SK-N-SH (cell line): ENCODE data around the gene UBE3B. TPM values are rescaled to one million over a fixed set of nuclear protein-coding genes. Genes with fewer than 3 reads are reported as not detected.
A peak's percentile ranks its signal among the peaks of the same experiment; 100 is the strongest.

Source experiments
- CTCF ChIA-PET: fragments of 300-600, 350-600 bp; formaldehyde crosslinking; extraction: SDS; loops from one replicate; lab custom pipeline; 2021; lab: Yijun Ruan, JAX
- POLR2A ChIA-PET: fragments of 350-600 bp; sonication (Branson Sonifier 250); formaldehyde crosslinking; extraction: SDS; loops from one replicate; lab custom pipeline; 2020; ENCODE audit warnings: antibody characterized with exemption, inconsistent platforms; lab: Yijun Ruan, JAX
- DNase-seq: peaks from one replicate; pipeline ENCODE4 v3.0.0; 2012
- H2AFZ ChIP-seq: fragments of 200-600 bp; sonication (generic); 2 replicates; pipeline ENCODE4 v1.8.1; 2016; ENCODE audit warnings: antibody characterized with exemption, mild to moderate bottlenecking, low read depth
- H3F3A ChIP-seq: fragments of 200-600 bp; sonication (generic); replicated peaks from 2 replicates; pipeline ENCODE3; 2016; ENCODE audit warnings: antibody characterized with exemption, mild to moderate bottlenecking; ENCODE audit not compliant: insufficient read depth
- H3K27ac ChIP-seq, 2 experiments: fragments of 200-500 bp in 1 of 2; fragments of 200-600 bp in 1 of 2; sonication (Bioruptor generic) in 1 of 2; sonication (generic), shearing (Covaris generic) in 1 of 2; 2 replicates each; pipeline versions ENCODE4 v1.5.1 to v1.6.1; 2014 to 2016; ENCODE audit warnings: low read depth in 2 of 2, inconsistent platforms in 1 of 2, low read length in 1 of 2, mild to moderate bottlenecking in 1 of 2, mixed read lengths in 1 of 2
- H3K27me3 ChIP-seq: fragments of 200-600 bp; sonication (generic), shearing (Covaris generic); 2 replicates; pipeline ENCODE4 v1.6.1; 2016; ENCODE audit warnings: mixed run types; ENCODE audit not compliant: insufficient read depth
- H3K36me3 ChIP-seq, 2 experiments: fragments of 200-500 bp in 1 of 2; fragments of 200-600 bp in 1 of 2; sonication (Bioruptor generic) in 1 of 2; sonication (generic) in 1 of 2; replicated peaks in 1 of 2; 2 replicates each; pipeline versions ENCODE3 to v1.5.1; 2014 to 2016; ENCODE audit warnings: low read length in 1 of 2, mild to moderate bottlenecking in 1 of 2; ENCODE audit not compliant: insufficient read depth in 2 of 2, control insufficient read depth in 1 of 2
- H3K4me1 ChIP-seq, 2 experiments: fragments of 200-500 bp in 1 of 2; fragments of 200-600 bp in 1 of 2; sonication (Bioruptor generic) in 1 of 2; sonication (generic), shearing (Covaris generic) in 1 of 2; 2 replicates each; pipeline versions ENCODE4 v1.5.1 to v1.6.1; 2014 to 2016; ENCODE audit warnings: low read depth in 1 of 2, low read length in 1 of 2, mixed run types in 1 of 2; ENCODE audit not compliant: insufficient read depth in 2 of 2, control insufficient read depth in 1 of 2
- H3K4me2 ChIP-seq: fragments of 200-600 bp; sonication (generic), shearing (Covaris generic); 2 replicates; pipeline ENCODE4 v1.6.1; 2017; ENCODE audit warnings: mixed run types
- H3K4me3 ChIP-seq, 2 experiments: fragments of 200-500 bp in 1 of 2; fragments of 200-600 bp in 1 of 2; sonication (Bioruptor generic) in 1 of 2; sonication (generic), shearing (Covaris generic) in 1 of 2; 2 replicates each; pipeline versions ENCODE4 v1.5.1 to v1.8.1; 2014 to 2016; ENCODE audit warnings: low read depth in 2 of 2, inconsistent platforms in 1 of 2, low read length in 1 of 2, mild to moderate bottlenecking in 1 of 2, mixed read lengths in 1 of 2, moderate library complexity in 1 of 2
- H3K79me2 ChIP-seq: fragments of 200-600 bp; sonication (generic); 2 replicates; pipeline ENCODE4 v1.8.1; 2017; ENCODE audit warnings: mild to moderate bottlenecking; ENCODE audit not compliant: insufficient read depth
- H3K9ac ChIP-seq: fragments of 200-600 bp; sonication (generic); 2 replicates; pipeline ENCODE4 v1.6.1; 2017; ENCODE audit warnings: mixed run types
- H3K9me2 ChIP-seq: fragments of 200-600 bp; sonication (generic); 2 replicates; pipeline ENCODE4 v1.6.1; 2017; ENCODE audit warnings: mixed run types
- H3K9me3 ChIP-seq: fragments of 200-600 bp; sonication (generic); 2 replicates; pipeline ENCODE4 v1.6.1; 2017; ENCODE audit warnings: mixed run types, mild to moderate bottlenecking, moderate library complexity
- H4K20me1 ChIP-seq: fragments of 200-600 bp; sonication (generic); 2 replicates; pipeline ENCODE4 v1.6.1; 2017; ENCODE audit warnings: mild to moderate bottlenecking, mixed run types; ENCODE audit not compliant: insufficient read depth
- CHD2 ChIP-seq: fragments of 150-350 bp; IDR thresholded peaks from 2 replicates; pipeline ENCODE4 v1.6.1; 2018; ENCODE audit warnings: low read length; ENCODE audit not compliant: partially characterized antibody
- CTCF ChIP-seq: fragments of 200-600 bp; sonication (generic); IDR thresholded peaks from 2 replicates; pipeline ENCODE4 v1.6.1; 2017; ENCODE audit warnings: antibody characterized with exemption, mild to moderate bottlenecking, moderate library complexity
- ELF1 ChIP-seq: IDR thresholded peaks from 2 replicates; pipeline ENCODE4 v1.4.0; 2012
- EP300 ChIP-seq, 2 experiments: IDR thresholded peaks; 2 replicates each; pipeline versions ENCODE4 v1.4.0 to v1.6.1; 2012; ENCODE audit warnings: borderline replicate concordance in 1 of 2, low read depth in 1 of 2, low read length in 1 of 2
- GABPA ChIP-seq: IDR thresholded peaks from 2 replicates; pipeline ENCODE4 v1.4.0; 2012; ENCODE audit warnings: low read depth, mild to moderate bottlenecking
- GATA2 ChIP-seq: sonication (generic); formaldehyde crosslinking; IDR thresholded peaks from 2 replicates; pipeline ENCODE4 v1.5.0; 2020; ENCODE audit warnings: mild to moderate bottlenecking, missing genetic modification reagents
- JUND ChIP-seq: IDR thresholded peaks from 2 replicates; pipeline ENCODE4 v1.4.0; 2012
- NFIC ChIP-seq: IDR thresholded peaks from 2 replicates; pipeline ENCODE4 v1.4.0; 2012; ENCODE audit warnings: borderline replicate concordance
- PBX3 ChIP-seq: IDR thresholded peaks from 2 replicates; pipeline ENCODE4; 2012
- RAD21 ChIP-seq: IDR thresholded peaks from 2 replicates; pipeline ENCODE4 v1.6.1; 2012; ENCODE audit warnings: mild to moderate bottlenecking, low read length
- REST ChIP-seq: IDR thresholded peaks from 2 replicates; pipeline ENCODE4 v1.6.1; 2012; ENCODE audit warnings: mild to moderate bottlenecking, low read depth, low read length, moderate library complexity
- SMC3 ChIP-seq: IDR thresholded peaks from 2 replicates; pipeline ENCODE4 v1.6.1; 2012; ENCODE audit warnings: low read depth, low read length, improper control_type of control experiment
- TAF1 ChIP-seq: IDR thresholded peaks from 2 replicates; pipeline ENCODE4 v1.6.1; 2012; ENCODE audit warnings: low read depth, mild to moderate bottlenecking, low read length, moderate library complexity, borderline replicate concordance
- TCF12 ChIP-seq: IDR thresholded peaks from 2 replicates; pipeline ENCODE4 v1.4.0; 2012
- TEAD4 ChIP-seq: IDR thresholded peaks from 2 replicates; pipeline ENCODE4 v1.4.0; 2012; ENCODE audit warnings: mild to moderate bottlenecking, borderline replicate concordance; ENCODE audit not compliant: insufficient read depth
- YY1 ChIP-seq: IDR thresholded peaks from 2 replicates; pipeline ENCODE4 v1.4.0; 2012; ENCODE audit warnings: low read depth, mild to moderate bottlenecking
- ZBTB33 ChIP-seq: IDR thresholded peaks from 2 replicates; pipeline ENCODE4 v1.4.0; 2012; ENCODE audit warnings: low read depth, borderline replicate concordance
- WGBS: methylation state at CpG from one replicate; pipeline ENCODE4 v1.1.6; 2017; ENCODE audit warnings: low lambda C conversion rate; 5-methylcytosine and 5-hydroxymethylcytosine counted together
- polyA plus RNA-seq, 3 experiments: library from polyadenylated mRNA; depleted of rRNA; stranded (reverse); fragments of >200 nt; gene quantifications; 2 replicates each; pipeline ENCODE4 v1.2.3, GENCODE V29; 2012

UBE3B gene
- polyA plus RNA-seq, 1 of the 3 experiments (the other 2 are of a cell fraction): 28.6 TPM

GRCh38 chr12:109467978-109468676 is 9.3 kb upstream of the UBE3B start (continued):
- no peak for TF ChIP-seq TAF1
- TF ChIP-seq ELF1: no peak
- TF ChIP-seq TEAD4: no peak
- no peak for TF ChIP-seq REST

GRCh38 chr12:109469517-109469916 is 7.9 kb upstream of the UBE3B start:
- peaks cover 100% of the 10 kb centered on the region for H3K79me2 ChIP-seq
- H3K4me3 ChIP-seq: no peak overlapping the region
- no peak for TF ChIP-seq SMC3
- peak; percentile 49; the same call in 1 of the 2 replicates for TF ChIP-seq TCF12
- H3K4me1 ChIP-seq: peaks cover 13 to 33% of the 10 kb centered on the region in 2 experiments
- no peaks in the 10 kb centered on the region for H3K9me2 ChIP-seq
- ChIA-PET POLR2A (no interaction called here), CTCF (interaction anchor here (0.9 to 2.0 kb wide), 4 partner anchors 37 to 377 kb away, joined by 3 to 8 read pairs (median 4); partner anchors contain the start of gene ALKBH2)
- H4K20me1 ChIP-seq: peaks cover 53% of the 10 kb centered on the region
- H2AFZ ChIP-seq: no peak overlapping the region
- H3K36me3 ChIP-seq: peaks cover 12 to 76% of the 10 kb centered on the region in 2 experiments
- no peak overlapping the region for H3K4me2 ChIP-seq
- no peak for DNase-seq
- no peaks in the 10 kb centered on the region for H3K9me3 ChIP-seq
- H3K27me3 ChIP-seq: no peaks in the 10 kb centered on the region
- H3F3A ChIP-seq: peaks cover 5% of the 10 kb centered on the region
- no peak overlapping the region for H3K9ac ChIP-seq
- WGBS: 96% methylated on average over 6 of the region's 10 CpGs
- no peak overlapping the region for H3K27ac ChIP-seq

- no peak overlapping the region for H3K27ac ChIP-seq
- H3K9me3 ChIP-seq: no peaks in the 10 kb centered on the region
- H3K36me3 ChIP-seq: peaks cover 9 to 50% of the 10 kb centered on the region in 2 experiments
- no peak for TF ChIP-seq TEAD4
- TF ChIP-seq ZBTB33: no peak
- no peak for TF ChIP-seq GATA2 (CRISPR knock-in tag)
- TF ChIP-seq CTCF: no peak
- no peak for TF ChIP-seq TAF1
- TF ChIP-seq PBX3: no peak
- TF ChIP-seq CHD2: no peak
- TF ChIP-seq RAD21: no peak
- TF ChIP-seq JUND: no peak
- TF ChIP-seq EP300 (IDR thresholded peaks at IDR 0.05; ENCODE audit: borderline replicate concordance in 1 of 2, low read depth in 1 of 2, low read length in 1 of 2): no peak
- no peak for TF ChIP-seq GABPA
- TF ChIP-seq YY1: no peak
- TF ChIP-seq NFIC: no peak
These were observed 4.4 kb upstream of the UBE3B start for GRCh38 chr12:109473006-109473405.

More at GRCh38 chr12:109473006-109473405, 4.4 kb upstream of the UBE3B start:
- Histone ChIP-seq H3K27me3 (no peaks in the 10 kb centered on the region), H3K9me2 (no peaks in the 10 kb centered on the region), H3K79me2 (peaks cover 98% of the 10 kb centered on the region), H3K4me1 (peaks cover 7 to 21% of the 10 kb centered on the region in 2 experiments; a peak in 2 of 4 replicates), H2AFZ (no peak overlapping the region), H3K9ac (no peak overlapping the region), H4K20me1 (peaks cover 58% of the 10 kb centered on the region), H3K4me2 (no peak overlapping the region), H3K4me3 (no peak overlapping the region), H3F3A (no peaks in the 10 kb centered on the region)
- ChIA-PET POLR2A (no interaction called here), CTCF (interaction anchor here (0.8 to 3.5 kb wide), 3 partner anchors 40 to 341 kb away, joined by 4 to 13 read pairs (median 12); no protein-coding TSS in a partner anchor)
- no peak for DNase-seq
- WGBS: 93% methylated on average over 3 of the region's 3 CpGs
